ENCODE data around the gene TMEM250. TPM values are rescaled to one million over a fixed set of nuclear protein-coding genes. Genes with fewer than 3 reads are reported as not detected.
A peak's percentile ranks its signal among the peaks of the same experiment; 100 is the strongest.

TMEM250 gene
- total and polyA plus RNA-seq, 9 of the 15 experiments (the other 6 are each of a cell fraction or from before 2014, with no cell fraction given): 0.32 to 44.6 (median 12.2) TPM

- TF ChIP-seq BCOR (IDR thresholded peaks at IDR 0.05): peak; percentile 52; the same call in 1 of the 2 replicates
- peak; percentile 36; the same call in 1 of the 2 replicates for TF ChIP-seq POLR2AphosphoS5 (IDR thresholded peaks at IDR 0.05; ENCODE audit: control insufficient read depth, insufficient read depth, low read depth, low read length)
- TF ChIP-seq UBTF (IDR thresholded peaks at IDR 0.05; ENCODE audit: borderline replicate concordance in 1 of 2, low read depth in 2 of 2, low read length in 2 of 2): peak; percentile 75 to 81; a peak in 2 of 4 replicates
- TF ChIP-seq ZNF239 (CRISPR knock-in tag; IDR thresholded peaks at IDR 0.05): no peak
- peak; percentile 47 to 56; a peak in 3 of 4 replicates for TF ChIP-seq NRF1 (conservative IDR thresholded peaks at IDR 0.05 in 1 of 2, IDR thresholded peaks at IDR 0.05 in 1 of 2)
- 0 out of 2 replicates have a peak, but pooled peaks have one; percentile 10 for TF ChIP-seq THAP12 (CRISPR knock-in tag; IDR thresholded peaks at IDR 0.05)
- peak; percentile 68 for TF ChIP-seq GABPA (tag; conservative IDR thresholded peaks at IDR 0.05; ENCODE audit: low read depth)
- TF ChIP-seq PHF8 (IDR thresholded peaks at IDR 0.05; ENCODE audit: borderline replicate concordance, low read length): peak; percentile 43; the same call in 1 of the 2 replicates
- TF ChIP-seq E2F6 (IDR thresholded peaks at IDR 0.05; ENCODE audit: borderline replicate concordance in 1 of 2, extremely low read depth in 1 of 2, insufficient read depth in 1 of 2, insufficient read length in 1 of 2, low read depth in 1 of 2, low read length in 1 of 2, poor library complexity in 1 of 2, severe bottlenecking in 1 of 2): peak in 1 of 2 experiments; percentile 69
- peak; percentile 6 for TF ChIP-seq HNRNPLL (IDR thresholded peaks at IDR 0.05; ENCODE audit: low read depth, low read length, poor library complexity, severe bottlenecking)
- TF ChIP-seq ETS1 (conservative IDR thresholded peaks at IDR 0.05; ENCODE audit: control insufficient read depth, low read depth, low read length): peak; percentile 67
- no peak for TF ChIP-seq MBD2 (IDR thresholded peaks at IDR 0.05; ENCODE audit: borderline replicate concordance, low read depth)
- peak; percentile 22; the same call in 1 of the 2 replicates for TF ChIP-seq SPI1 (IDR thresholded peaks at IDR 0.05; ENCODE audit: borderline replicate concordance, low read depth, low read length)
These were observed 23.3 kb downstream of the TMEM250 start, which contains the start of gene NACC2 (continued) for GRCh38 chr9:136095070-136096058.
